GM12875 (cell line): Measurements from ENCODE around the gene ZNF655.

Experiments used
- H3K4me3 ChIP-seq: one replicate; pipeline ENCODE4 v1.5.1; 2011; ENCODE audit warnings: low read depth, low read length, control low read depth
- CTCF ChIP-seq: IDR thresholded peaks from 2 replicates; pipeline ENCODE4 v1.5.1; 2011; ENCODE audit warnings: low read depth, mild to moderate bottlenecking, control low read depth, inconsistent platforms, low read length, moderate library complexity, borderline replicate concordance; ENCODE audit not compliant: insufficient read depth

ZNF655 gene

GRCh38 chr7:99606531-99606930 is 48.1 kb downstream of the ZNF655 start:
- no peak overlapping the region for H3K4me3 ChIP-seq
- TF ChIP-seq CTCF: no peak

- TF ChIP-seq CTCF: no peak
- H3K4me3 ChIP-seq: no peak overlapping the region
These were observed 49.1 kb downstream of the ZNF655 start for GRCh38 chr7:99607548-99607947.

- TF ChIP-seq CTCF: no peak
- no peak overlapping the region for H3K4me3 ChIP-seq
These were observed 56.1 kb downstream of the ZNF655 start for GRCh38 chr7:99614495-99614894.

- peak overlapping the region; percentile 87 for H3K4me3 ChIP-seq
- no peak for TF ChIP-seq CTCF
These were observed 57.5 kb downstream of the ZNF655 start for GRCh38 chr7:99615989-99616358.

- peak; percentile 49; the same call in 1 of the 2 replicates for TF ChIP-seq CTCF
- H3K4me3 ChIP-seq: peak within 1 kb of the TSS; percentile 87
These were observed 58.1 kb downstream of the ZNF655 start, which contains the start of gene ZSCAN25 for GRCh38 chr7:99616359-99617191. TSS of gene ZSCAN25 (plus strand) at chr7:99616946. CDS start at chr7:99619607, 2,661 bp downstream.

- H3K4me3 ChIP-seq: peak overlapping the region; percentile 87
- TF ChIP-seq CTCF: no peak
These were observed 58.8 kb downstream of the ZNF655 start for GRCh38 chr7:99617192-99617781.

GRCh38 chr7:99618726-99619125 is 60.3 kb downstream of the ZNF655 start:
- no peak overlapping the region for H3K4me3 ChIP-seq
- TF ChIP-seq CTCF: no peak
